ENCODE results near the gene B9D1.

B9D1 gene

GRCh38 chr17:19313746-19314651 lies 48.5 kb downstream of the B9D1 start:
- no peak overlapping the region for H2AFZ ChIP-seq (ENCODE audit: low read length)
- no peaks in the 10 kb centered on the region for H4K20me1 ChIP-seq (ENCODE audit: insufficient read depth, low read length)
- H3K79me2 ChIP-seq (ENCODE audit: low read length) = no peaks in the 10 kb centered on the region
- H3K4me1 ChIP-seq (ENCODE audit: low read length) = peaks cover 32% of the 10 kb centered on the region
- no peak overlapping the region for H3K4me3 ChIP-seq (ENCODE audit: low read length)
- H3K9me2 ChIP-seq (replicated peaks; ENCODE audit: insufficient read depth, low read length) = no peaks in the 10 kb centered on the region
- no peak overlapping the region for H3K27ac ChIP-seq (ENCODE audit: low read length)
- H3K36me3 ChIP-seq (replicated peaks; ENCODE audit: insufficient read depth, low read length) = no peaks in the 10 kb centered on the region
- H3K27me3 ChIP-seq (replicated peaks; ENCODE audit: insufficient read depth, low read length) = no peaks in the 10 kb centered on the region
- no peak overlapping the region for H3K4me2 ChIP-seq (ENCODE audit: low read depth, low read length)
- no peak for DNase-seq
- TF ChIP-seq EZH2 (optimal IDR thresholded peaks at IDR 0.05; ENCODE audit: low read depth, low read length) = no peak
- TF ChIP-seq, protein P1, sequence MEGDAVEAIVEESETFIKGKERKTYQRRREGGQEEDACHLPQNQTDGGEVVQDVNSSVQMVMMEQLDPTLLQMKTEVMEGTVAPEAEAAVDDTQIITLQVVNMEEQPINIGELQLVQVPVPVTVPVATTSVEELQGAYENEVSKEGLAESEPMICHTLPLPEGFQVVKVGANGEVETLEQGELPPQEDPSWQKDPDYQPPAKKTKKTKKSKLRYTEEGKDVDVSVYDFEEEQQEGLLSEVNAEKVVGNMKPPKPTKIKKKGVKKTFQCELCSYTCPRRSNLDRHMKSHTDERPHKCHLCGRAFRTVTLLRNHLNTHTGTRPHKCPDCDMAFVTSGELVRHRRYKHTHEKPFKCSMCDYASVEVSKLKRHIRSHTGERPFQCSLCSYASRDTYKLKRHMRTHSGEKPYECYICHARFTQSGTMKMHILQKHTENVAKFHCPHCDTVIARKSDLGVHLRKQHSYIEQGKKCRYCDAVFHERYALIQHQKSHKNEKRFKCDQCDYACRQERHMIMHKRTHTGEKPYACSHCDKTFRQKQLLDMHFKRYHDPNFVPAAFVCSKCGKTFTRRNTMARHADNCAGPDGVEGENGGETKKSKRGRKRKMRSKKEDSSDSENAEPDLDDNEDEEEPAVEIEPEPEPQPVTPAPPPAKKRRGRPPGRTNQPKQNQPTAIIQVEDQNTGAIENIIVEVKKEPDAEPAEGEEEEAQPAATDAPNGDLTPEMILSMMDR (IDR thresholded peaks at IDR 0.05; ENCODE audit: low read length) = no peak
- no peak for TF ChIP-seq EZH2phosphoT487 (IDR thresholded peaks at IDR 0.05; ENCODE audit: low read length)
- H3K9me3 ChIP-seq (replicated peaks; ENCODE audit: insufficient read depth, low read length) = no peaks in the 10 kb centered on the region
- peaks cover 11% of the 10 kb centered on the region for H3F3A ChIP-seq (ENCODE audit: insufficient read depth, low read length)
- H3K9ac ChIP-seq (ENCODE audit: low read length) = no peak overlapping the region

- H3K4me2 ChIP-seq (ENCODE audit: low read depth, low read length) = no peak overlapping the region
- no peak for DNase-seq
- H3K27me3 ChIP-seq (replicated peaks; ENCODE audit: insufficient read depth, low read length) = no peaks in the 10 kb centered on the region
- H4K20me1 ChIP-seq (ENCODE audit: insufficient read depth, low read length) = no peaks in the 10 kb centered on the region
- H3K9ac ChIP-seq (ENCODE audit: low read length) = no peak overlapping the region
- H3F3A ChIP-seq (ENCODE audit: insufficient read depth, low read length) = peaks cover 11% of the 10 kb centered on the region
- H3K9me3 ChIP-seq (replicated peaks; ENCODE audit: insufficient read depth, low read length) = no peaks in the 10 kb centered on the region
- peaks cover 4% of the 10 kb centered on the region; the same call in 1 of the 2 replicates for H3K79me2 ChIP-seq (ENCODE audit: low read length)
- H3K9me2 ChIP-seq (replicated peaks; ENCODE audit: insufficient read depth, low read length) = no peaks in the 10 kb centered on the region
- peaks cover 37% of the 10 kb centered on the region for H3K4me1 ChIP-seq (ENCODE audit: low read length)
- no peak overlapping the region for H3K27ac ChIP-seq (ENCODE audit: low read length)
- H3K4me3 ChIP-seq (ENCODE audit: low read length) = no peak overlapping the region
- H3K36me3 ChIP-seq (replicated peaks; ENCODE audit: insufficient read depth, low read length) = no peaks in the 10 kb centered on the region
- no peak overlapping the region for H2AFZ ChIP-seq (ENCODE audit: low read length)
- TF ChIP-seq EZH2phosphoT487 (IDR thresholded peaks at IDR 0.05; ENCODE audit: low read length) (no peak), EZH2 (optimal IDR thresholded peaks at IDR 0.05; ENCODE audit: low read depth, low read length) (no peak)
- TF ChIP-seq, protein P1 (IDR thresholded peaks at IDR 0.05; ENCODE audit: low read length) = no peak
Measured at GRCh38 chr17:19313066-19313745, 49.3 kb downstream of the B9D1 start.

DNA sequence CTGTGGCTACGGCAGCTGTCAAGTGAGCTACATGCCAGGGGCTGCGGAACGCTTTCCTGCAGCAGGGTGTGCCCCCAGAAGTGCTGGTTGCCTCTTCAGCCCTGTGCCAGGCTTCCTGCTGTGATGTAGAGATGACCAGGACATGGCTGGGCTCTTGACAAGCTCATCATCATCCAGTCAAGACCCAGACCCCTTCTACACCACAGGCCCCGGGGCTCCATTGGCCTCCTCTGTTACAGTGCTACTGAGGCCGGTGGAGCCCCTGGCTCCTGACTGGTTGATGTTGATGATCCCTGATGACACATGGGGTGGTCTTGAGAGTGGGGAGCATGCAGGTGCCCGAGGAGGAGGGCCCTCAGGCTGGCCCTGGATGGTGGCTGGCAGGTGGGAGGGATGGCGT lies 50.1 kb downstream of the B9D1 start:
- Histone ChIP-seq H3K9me2 (replicated peaks; ENCODE audit: insufficient read depth, low read length) (no peaks in the 10 kb centered on the region), H4K20me1 (ENCODE audit: insufficient read depth, low read length) (no peaks in the 10 kb centered on the region), H3K27ac (ENCODE audit: low read length) (peak overlapping the region; percentile 51; the same call in 1 of the 2 replicates), H2AFZ (ENCODE audit: low read length) (no peak overlapping the region), H3K79me2 (ENCODE audit: low read length) (peaks cover 8% of the 10 kb centered on the region; the same call in 1 of the 2 replicates), H3K9me3 (replicated peaks; ENCODE audit: insufficient read depth, low read length) (no peaks in the 10 kb centered on the region), H3F3A (ENCODE audit: insufficient read depth, low read length) (peaks cover 16% of the 10 kb centered on the region), H3K9ac (ENCODE audit: low read length) (peak overlapping the region; percentile 4; the same call in 1 of the 2 replicates), H3K4me1 (ENCODE audit: low read length) (peaks cover 38% of the 10 kb centered on the region), H3K4me2 (ENCODE audit: low read depth, low read length) (peak overlapping the region; percentile 37; the same call in 1 of the 2 replicates), H3K27me3 (replicated peaks; ENCODE audit: insufficient read depth, low read length) (no peaks in the 10 kb centered on the region), H3K36me3 (replicated peaks; ENCODE audit: insufficient read depth, low read length) (no peaks in the 10 kb centered on the region), H3K4me3 (ENCODE audit: low read length) (no peak overlapping the region)
- TF ChIP-seq EZH2 (optimal IDR thresholded peaks at IDR 0.05; ENCODE audit: low read depth, low read length) (no peak), EZH2phosphoT487 (IDR thresholded peaks at IDR 0.05; ENCODE audit: low read length) (no peak)
- TF ChIP-seq, protein P1 (IDR thresholded peaks at IDR 0.05; ENCODE audit: low read length) = no peak
- no peak for DNase-seq

All from MM.1S (cell line).